Measurements from ENCODE around the gene TOMM6. TPM values are rescaled to one million over a fixed set of nuclear protein-coding genes. Genes with fewer than 3 reads are reported as not detected.
A peak's percentile ranks its signal among the peaks of the same experiment; 100 is the strongest.
"Not testable (repeated sequence)": the region's sequence is repeated elsewhere in the genome, so short reads cannot be mapped to it uniquely, and the experiment has no call there.

Gene TOMM6
- polyA plus RNA-seq, 4 donors = 163 to 259 (median 227) TPM

DNA sequence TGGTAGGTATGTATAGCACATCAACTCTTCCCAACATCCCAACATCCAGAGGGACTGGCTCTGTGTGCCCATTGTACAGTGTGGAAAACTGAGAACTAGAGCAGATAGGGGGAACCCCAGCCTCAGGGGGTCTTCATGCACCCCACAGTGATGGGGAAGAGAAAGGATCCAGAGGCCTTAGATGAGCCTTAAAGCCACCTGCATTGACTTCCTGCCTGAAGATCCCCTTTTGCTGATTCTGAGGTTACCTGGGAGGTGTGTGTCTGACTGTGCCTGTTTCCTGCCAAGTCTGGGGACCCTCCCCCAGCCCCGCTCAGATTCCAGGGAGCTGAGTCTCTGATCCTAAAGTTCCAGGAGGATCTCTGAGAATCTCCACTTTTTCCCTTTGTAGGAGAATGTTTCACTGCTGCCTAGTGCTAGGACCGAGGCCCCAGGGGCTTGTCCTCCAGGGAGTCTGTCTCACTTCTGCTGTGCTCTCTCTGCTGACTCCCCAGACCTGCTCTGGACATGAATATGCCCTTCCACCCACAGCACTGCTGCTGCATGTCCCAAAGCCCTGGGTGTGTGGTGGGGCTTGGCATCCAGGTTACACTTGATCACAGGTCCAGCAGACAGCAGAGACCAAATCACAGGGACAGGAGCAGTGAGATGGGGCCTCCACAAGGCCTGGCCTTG lies 27.5 kb upstream of the TOMM6 start:
- DNase-seq (ENCODE audit: low read depth in 4 of 4, low spot score in 3 of 4) = no peak

DNA sequence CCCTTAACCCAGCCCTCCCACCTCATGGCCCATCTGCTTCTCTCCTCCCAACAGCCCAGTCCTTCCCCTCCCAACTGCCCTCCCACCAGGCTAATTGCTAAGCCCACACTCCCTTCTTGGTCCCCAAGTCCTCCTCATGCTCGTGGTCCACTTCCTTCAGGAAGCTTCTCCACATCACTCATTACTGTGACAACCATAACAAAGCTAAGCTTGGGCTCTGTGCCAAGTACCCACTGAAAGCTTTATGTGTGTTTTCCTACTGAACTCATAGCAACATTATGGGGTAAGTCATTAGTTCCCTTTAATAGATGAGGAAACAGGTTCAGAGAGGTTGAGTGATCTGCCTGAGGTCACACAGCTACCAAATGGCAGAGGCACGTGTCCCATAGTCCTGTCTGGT lies 24.0 kb upstream of the TOMM6 start:
- DNase-seq (ENCODE audit: low read depth in 4 of 4, low spot score in 3 of 4) = no peak

DNA sequence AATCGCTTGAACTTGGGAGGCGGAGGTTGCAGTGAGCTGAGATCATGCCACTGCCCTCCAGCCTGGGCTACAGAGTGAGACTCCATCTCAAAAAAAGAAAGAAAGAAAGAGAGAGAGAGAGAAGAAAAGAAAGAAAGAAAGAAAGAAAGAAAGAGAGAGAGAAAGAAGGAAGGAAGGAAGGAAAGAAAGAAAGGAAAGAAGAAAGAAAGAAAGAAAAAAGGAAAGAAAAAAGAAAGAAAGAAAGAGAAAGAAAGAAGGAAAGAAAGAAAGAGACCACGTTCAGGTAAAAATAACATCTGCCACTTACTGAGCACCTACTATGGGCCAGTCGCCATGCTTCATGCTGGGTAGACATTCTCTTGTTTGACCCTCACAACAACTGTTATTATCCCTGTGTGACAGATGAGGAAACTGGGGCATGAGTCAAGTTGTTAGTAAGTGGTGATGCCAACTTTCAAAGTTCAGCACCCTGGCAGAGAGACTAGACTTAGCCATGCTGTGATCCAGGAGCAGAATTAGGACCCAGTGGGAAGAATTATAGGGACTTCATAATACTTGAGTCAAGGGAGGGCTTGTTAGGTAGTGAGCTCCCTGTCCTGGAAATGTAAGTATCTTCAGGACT lies 21.3 kb upstream of the TOMM6 start:
- DNase-seq (ENCODE audit: low read depth in 4 of 4, low spot score in 3 of 4) = not testable (repeated sequence)

DNA sequence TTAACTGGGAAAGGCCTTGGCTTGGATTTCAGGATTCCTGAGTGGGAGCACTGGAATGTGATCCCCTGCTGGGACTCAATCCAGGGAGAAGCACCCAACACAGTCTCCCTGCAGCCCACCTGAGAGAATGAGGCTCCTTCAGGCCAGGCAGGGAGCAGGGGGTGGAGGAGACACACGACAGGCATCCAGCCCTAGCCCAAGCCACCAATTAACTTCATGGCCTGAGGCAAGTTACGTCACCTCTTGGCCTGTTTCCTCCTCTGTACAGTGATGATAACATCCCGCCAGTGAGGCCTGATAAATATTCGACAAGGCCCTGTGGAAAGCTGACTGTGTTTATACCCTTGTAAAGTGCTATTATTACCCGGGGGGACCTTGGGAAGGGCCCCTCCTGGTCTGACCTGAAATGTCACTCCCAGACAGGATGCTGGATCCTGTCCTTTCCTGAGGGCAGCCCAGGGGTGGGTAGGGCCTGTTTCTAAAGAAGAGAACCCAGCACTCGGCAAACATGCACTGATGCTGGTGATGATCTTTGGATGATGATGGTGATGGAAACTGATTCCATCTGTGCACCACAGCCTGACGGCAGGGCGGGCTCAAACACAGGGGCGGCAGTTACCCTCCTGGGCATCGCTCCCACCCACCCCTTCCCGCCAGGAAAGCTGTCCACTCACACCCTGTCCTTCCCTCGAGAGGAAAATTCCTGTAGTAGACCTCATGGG lies 20.2 kb upstream of the TOMM6 start:
- DNase-seq (ENCODE audit: low read depth in 4 of 4, low spot score in 3 of 4) = no peak

DNA sequence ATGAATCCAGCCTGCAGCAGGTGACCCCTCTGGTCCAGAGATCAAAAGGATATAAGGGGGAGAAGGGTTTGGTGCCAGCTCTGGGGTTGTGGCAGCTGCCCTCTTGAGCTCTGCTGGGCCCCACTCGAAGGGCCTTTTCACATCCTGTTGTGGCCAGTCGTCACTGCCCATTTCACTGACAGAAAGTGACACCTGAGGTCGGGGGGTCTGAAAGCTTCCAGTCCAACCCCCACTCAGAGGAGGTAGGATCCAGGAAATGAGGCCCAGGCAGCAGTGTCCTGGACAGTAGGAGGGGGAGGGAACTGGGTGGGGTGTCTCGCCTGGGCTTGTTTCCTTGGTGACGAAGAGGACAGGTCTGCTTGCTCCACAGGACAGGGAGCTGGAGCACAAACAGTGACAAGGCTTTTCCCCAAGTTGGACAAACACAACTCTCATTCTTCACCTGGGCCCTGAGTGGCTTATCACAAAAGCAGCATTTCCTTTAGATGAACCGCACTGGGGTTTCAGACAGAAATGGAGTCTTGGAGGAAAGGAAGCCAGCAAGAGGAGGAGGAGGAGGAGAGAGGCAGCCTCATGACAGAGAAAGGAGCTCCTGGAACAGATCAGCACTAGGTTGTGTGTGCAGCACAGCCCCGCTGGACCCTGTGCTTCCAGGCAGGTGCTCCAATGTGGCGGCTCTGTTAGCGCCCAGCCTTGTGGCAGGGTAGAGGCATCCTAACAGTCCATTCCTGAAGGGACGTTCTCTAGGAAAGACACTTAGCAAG lies 18.8 kb upstream of the TOMM6 start:
- no peak for DNase-seq (ENCODE audit: low read depth in 4 of 4, low spot score in 3 of 4)

DNA sequence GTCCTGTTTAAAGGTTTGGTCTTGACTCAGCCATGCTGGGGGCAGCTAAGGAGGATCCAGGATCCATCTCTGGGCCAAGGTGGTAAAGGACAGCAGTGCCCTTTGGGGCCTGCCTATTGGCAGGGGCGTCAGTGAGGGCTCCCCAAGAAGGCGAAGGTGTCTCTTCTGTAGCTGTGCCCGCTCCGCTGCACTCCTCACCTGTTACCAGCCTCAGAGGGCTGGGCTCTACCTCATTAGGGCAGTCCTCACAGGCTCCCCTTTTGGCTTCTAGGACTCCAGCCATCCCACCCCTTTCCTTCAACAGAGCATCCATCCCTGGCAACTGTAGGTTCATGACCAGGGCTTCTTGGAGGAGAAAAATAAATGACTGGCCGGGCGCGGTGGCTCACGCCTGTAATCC lies 18.1 kb upstream of the TOMM6 start:
- no peak for DNase-seq (ENCODE audit: low read depth in 4 of 4, low spot score in 3 of 4)

DNA sequence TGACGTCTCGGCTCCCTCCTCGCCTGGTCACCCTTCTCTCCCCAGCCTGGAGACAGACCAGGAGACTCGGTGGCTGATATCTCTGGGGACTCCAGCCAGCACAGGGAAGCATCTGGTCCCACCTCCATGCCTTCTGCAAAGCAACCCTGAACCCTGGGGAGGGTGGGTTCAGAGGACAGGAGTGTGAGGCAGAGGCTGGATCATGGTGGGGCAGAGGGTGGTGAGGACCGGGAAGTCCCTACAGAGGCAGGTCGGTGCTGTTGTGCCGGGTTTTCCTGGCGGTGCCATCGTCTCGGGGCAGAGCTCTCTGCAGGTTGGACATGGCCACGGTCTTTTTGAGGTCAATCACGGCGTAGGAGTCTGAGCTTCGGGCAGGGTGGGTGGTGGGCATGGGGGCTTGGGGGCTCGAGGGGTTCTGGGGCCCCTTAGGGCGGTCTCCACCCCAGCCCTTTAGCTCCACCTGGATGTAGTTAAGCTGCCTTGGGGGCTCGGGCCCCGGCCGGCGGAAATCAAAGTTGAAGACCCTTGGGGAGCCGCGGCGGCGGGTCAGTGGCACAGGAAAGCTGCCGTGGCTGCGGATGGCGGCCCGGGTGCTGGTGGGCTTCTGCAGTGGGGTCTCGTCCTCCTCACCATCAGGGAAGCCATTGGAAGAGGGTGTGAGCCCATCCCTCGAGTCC lies 17.0 kb upstream of the TOMM6 start:
- no peak for DNase-seq (ENCODE audit: low read depth in 4 of 4, low spot score in 3 of 4)

DNA sequence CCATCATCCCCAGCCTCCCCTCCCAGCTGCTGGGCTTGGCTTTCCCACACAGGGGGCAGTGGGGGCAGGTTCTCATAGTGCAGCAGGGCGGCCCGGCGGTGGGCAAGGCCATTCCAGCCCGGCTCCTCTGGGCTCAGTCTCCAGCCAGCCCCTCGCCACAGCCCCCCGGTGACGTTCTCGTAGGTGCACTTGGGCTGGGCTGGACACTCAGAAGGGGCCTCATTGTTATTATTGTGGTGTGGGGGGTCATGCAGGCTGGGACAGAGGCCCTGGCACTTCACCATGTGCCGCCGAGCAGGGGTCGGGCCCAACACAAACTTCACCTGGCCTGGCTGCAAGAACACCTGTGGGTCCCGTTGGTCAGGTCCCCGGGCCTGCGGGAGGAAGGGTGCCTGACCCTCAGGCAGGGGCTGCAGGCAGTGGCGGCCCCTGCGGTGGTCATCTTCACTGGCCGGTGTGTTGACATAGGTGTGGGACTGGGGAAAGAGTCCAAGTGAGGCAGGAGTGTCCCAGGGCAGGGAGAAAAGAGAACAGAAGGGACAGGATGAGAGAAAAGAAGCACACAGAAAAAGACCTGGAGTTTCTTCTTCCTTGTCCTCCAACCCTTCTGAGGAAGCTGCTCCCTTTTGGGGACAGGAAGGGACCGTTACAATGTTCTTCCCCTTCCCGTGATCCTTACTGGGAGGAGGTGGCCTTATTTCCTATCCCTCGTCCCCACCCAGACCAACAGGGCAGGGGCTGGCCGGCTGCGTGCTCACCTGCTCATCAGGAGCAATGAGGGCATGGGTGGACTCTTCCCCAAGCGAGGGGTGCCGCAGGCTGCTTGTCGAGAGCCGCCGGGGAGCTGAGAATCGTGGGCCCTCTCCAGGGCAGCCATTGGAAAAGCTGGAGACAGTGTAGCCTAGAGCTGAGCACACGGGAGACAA lies 16.2 kb upstream of the TOMM6 start:
- no peak for DNase-seq (ENCODE audit: low read depth in 4 of 4, low spot score in 3 of 4)

DNA sequence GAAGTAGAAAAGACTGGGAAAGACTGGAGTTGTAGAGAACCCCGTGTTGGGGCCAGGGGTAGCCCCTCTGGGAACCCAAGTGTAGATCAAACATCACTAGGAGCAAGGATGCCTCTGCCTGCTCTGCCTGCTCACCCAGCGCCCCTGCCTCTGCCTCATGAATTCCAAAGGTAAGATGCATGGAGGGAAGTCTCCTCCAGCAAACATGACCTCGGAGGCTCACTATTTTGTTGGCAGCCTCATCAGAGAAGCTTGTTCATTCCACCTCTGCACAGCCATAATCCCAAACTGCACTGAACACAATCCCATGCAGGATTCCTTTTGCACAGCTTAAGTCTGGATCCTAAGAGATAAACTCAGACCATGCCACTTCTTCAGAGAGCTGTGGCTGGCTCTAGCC lies 12.7 kb upstream of the TOMM6 start:
- no peak for DNase-seq (ENCODE audit: low read depth in 4 of 4, low spot score in 3 of 4)

DNA sequence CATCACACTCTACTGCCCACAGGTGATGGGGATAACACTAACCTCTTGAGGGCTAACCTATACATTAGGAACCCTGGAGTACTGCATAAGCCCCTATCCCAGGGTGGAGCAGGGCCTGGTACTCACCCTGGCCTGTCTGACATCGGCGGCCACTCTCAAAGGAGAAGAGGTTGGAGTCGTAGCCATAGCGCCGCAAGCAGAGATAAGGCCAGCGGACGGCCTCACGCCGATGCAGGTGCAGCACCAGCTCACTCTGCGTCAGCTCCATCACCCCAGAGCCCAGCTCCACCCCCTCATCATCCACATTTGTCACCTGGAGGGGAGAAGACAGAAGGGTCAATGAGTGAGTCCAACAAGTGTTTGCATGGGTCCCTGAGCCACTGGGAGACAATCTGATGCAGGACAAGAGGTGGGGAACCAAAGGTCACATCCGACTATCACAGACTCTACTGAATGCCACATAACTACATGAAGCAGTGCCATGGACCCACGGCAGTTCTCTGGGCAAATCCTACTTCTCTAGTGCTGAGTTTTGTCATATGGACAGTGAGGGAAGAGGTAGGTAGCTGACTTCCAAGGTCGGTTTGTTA lies 12.1 kb upstream of the TOMM6 start:
- DNase-seq (ENCODE audit: low read depth in 4 of 4, low spot score in 3 of 4) = no peak

DNA sequence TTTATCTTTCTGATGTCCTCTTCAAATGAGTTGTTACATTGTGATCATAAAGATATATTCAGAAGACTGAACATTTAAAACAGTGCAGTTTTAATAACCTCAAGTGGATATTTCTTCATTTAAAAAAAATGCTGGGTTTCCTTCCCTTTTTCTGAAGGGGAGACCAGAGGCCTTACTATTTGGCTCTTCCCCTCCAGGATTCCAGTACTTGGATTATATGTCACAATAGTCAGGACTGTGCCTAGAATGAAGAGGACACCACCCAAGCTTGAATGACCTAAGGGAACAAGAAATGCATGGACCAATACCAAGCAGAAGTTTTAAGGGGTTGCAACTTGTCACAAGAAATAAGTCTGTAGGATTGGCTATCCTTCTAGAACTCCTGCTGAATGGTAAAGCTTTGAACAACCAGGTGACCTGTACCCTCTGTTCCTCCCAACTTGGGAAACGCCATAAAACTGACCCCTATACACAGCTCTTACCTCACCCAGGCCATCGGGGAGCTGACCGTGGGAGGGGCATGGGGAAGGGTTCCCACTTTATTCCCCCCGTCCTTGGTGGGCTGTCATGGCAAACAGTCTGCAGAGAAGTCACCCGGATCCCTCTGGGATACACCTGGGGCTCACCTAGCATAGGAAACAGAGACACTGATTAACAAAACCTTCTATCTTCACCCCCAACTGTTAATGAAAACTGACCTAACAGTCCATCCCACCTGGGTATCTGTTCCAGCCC lies 9.8 kb upstream of the TOMM6 start:
- no peak for DNase-seq (ENCODE audit: low read depth in 4 of 4, low spot score in 3 of 4)

DNA sequence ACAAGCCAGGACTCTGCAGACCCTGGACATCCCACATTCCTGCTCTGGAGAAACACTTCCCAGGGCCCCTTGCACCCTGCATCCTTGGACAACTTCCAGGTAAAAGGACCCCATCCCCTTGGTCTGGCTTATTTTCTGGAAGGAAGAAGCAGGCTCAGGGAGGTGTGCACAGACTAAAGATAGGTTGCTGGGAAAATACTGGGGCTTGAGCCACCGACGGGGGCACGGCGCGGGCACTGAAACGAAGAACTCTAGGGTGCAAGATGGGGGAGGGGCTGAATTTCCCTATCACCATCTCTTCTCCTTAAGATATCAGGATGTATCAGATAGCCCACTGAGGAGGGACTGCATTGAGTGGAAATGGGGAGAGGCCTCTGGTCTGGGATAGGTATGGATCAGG lies 8.6 kb upstream of the TOMM6 start:
- DNase-seq (ENCODE audit: low read depth in 4 of 4, low spot score in 3 of 4) = no peak

DNA sequence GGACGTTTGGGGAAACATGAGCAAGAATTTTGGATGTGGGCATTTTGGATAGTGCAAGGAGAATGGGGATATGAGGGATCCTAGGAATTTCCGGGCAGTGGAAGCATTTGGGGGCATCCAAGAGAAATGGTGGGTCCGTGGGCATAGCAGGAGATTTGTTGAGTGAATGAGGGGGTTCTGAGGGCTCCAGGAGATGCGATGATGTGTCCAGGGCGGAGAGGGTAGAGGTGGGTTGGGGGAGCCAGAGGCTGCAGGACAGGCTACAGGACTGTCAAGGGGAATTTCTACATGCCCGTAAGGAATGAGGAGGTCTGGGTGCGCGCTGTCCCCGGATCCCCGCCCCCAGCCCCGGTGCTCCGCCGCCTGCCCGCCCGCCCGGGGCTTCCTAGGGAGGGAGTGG lies 8.2 kb upstream of the TOMM6 start:
- no peak for DNase-seq (ENCODE audit: low read depth in 4 of 4, low spot score in 3 of 4)

DNA sequence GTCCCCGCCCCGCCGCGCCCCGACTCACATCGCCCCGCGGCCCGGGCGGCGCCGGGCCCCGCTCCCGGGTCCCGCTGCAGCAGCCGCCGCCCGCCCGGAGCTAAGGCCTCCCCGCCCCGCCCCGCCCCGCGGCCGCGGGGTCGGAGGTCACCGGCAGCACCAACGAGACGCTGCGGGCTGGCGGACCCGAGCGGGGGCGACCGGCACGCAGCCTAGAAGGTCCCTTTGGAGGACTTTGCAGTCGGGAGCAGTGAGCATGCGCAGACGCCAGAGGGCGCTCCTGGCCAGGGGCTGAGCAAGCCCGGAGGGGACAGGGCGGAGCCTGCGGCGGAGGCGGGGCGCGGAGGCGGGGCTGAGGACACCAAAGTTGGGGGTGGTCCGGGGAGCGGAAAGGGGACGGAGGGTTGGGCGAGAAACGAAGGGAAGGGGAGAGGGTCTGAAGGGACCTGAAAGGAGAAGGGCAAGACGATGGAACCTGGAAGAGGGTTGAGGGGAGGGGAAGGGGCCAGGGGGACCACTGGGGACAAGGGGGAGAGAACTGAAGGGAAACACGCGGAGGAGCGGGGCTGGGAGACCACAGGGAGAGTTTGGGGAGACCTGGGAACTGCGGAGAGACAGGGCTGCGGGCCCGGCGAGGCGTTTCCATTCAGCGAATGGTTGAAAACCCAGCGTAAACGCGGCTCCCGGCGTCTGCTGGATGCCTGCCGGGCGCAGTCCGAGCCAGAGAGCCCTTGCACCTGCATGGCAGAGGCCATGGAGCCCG lies 7.5 kb upstream of the TOMM6 start, which contains the start of gene FRS3:
Gene FRS3, minus strand, starts transcription at position 113 of the 763 bp plus-strand sequence. CDS start 2,913 bp downstream, outside the sequence.
- DNase-seq (ENCODE audit: low read depth in 4 of 4, low spot score in 3 of 4) = peak; percentile 90 to 94 (median 91)

DNA sequence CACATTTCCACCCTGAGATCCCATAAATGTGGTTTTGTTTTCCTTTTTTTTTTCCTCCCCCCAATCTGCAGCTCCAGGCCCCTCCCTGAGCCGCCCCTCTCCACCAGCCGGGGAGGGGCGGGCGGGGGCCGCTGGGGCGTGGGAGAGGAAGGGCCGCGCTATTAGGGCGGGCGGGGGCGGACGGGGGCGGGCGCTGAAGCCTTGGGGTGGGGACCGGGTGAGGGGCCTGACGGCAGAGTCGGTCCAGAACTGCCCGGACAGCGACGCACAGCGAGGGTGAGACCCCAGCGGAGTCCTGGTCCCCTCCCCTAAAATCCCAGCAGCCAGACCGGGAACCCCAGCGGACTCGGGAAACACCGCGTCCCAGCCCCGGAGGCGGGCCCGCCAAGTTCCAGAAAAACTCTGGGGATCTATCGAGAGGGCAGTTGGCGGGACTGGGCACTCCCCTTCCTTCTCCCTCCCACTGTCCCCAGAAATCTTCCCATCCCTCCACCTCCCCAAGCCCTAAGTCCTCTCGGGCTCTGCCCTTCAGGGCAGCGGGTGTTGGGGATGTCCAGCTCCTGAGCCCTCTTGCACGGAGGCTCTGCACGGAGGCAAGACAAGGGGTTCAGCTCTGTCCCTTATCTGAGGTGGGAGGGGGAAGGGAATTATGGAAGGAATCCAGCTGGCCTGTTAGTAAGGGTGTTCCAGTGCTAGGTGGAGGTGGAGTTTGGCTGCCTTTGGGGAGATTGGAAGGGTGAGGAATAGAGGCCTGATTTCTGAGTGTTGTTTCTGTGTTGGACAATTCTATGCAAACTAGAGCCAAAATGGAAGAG lies 6.7 kb upstream of the TOMM6 start, which contains the start of gene PRICKLE4:
Gene PRICKLE4, plus strand, starts transcription at position 232 of the 815 bp plus-strand sequence. CDS start 2,692 bp downstream, outside the sequence.
- no peak for DNase-seq (ENCODE audit: low read depth in 4 of 4, low spot score in 3 of 4)

DNA sequence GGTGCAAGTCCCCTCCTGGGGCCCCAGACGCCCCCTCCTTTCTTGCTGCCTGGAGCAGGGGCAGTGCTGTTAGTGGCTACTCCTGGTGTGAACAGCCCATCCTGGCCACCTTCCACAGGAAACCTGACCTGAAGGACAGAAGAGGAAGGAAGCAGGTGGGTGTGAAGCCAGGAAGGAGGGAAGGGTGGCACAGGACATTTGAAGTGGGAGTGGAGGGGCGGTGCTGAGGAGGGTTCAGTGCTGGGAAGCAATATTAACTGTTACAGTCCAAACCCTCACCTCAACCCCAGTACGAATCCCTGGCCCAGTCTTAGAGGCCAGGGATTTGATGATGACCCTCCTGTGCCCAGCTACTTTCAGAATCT lies 6.1 kb upstream of the TOMM6 start:
- no peak for DNase-seq (ENCODE audit: low read depth in 4 of 4, low spot score in 3 of 4)

Data from left renal pelvis (tissue), 4 donors.